D341Med (cell line): Measurements from ENCODE around the gene SLC25A33.
"Not testable (repeated sequence)": the region's sequence is repeated elsewhere in the genome, so short reads cannot be mapped to it uniquely, and the experiment has no call there.

Experiments used
- DNase-seq: peaks from one replicate; pipeline ENCODE4 v3.0.0; 2012; ENCODE audit warnings: low spot score

The SLC25A33 gene

GRCh38 chr1:9625030-9625429 is 85.8 kb downstream of the SLC25A33 start:
- DNase-seq = not testable (repeated sequence)

GRCh38 chr1:9626201-9626608 is 86.9 kb downstream of the SLC25A33 start:
- no peak for DNase-seq

- DNase-seq = no peak
Measured at GRCh38 chr1:9628541-9629444, 89.5 kb downstream of the SLC25A33 start.

GRCh38 chr1:9629445-9630201 is 90.4 kb downstream of the SLC25A33 start:
- no peak for DNase-seq

GRCh38 chr1:9630331-9631111 is 91.3 kb downstream of the SLC25A33 start:
- peak; percentile 17 for DNase-seq

- no peak for DNase-seq
Measured at GRCh38 chr1:9631613-9632012, 92.3 kb downstream of the SLC25A33 start.

GRCh38 chr1:9633493-9633892 is 94.2 kb downstream of the SLC25A33 start:
- DNase-seq = no peak

- DNase-seq = no peak
Measured at GRCh38 chr1:9634582-9634981, 95.3 kb downstream of the SLC25A33 start.
